Measurements from ENCODE around the gene KHDRBS1. TPM values are rescaled to one million over a fixed set of nuclear protein-coding genes. Genes with fewer than 3 reads are reported as not detected.
A peak's percentile ranks its signal among the peaks of the same experiment; 100 is the strongest.

KHDRBS1 gene
- total and polyA plus RNA-seq, 2 of the 13 experiments (the other 11 are each of a cell fraction or from before 2014, with no cell fraction given), result 25.1 to 39.0 TPM

- intact Hi-C loops (cut with micrococcal nuclease; ENCODE audit: unreplicated experiment), result no loop called here
Measured at GRCh38 chr1:32014948-32015273, 1.2 kb downstream of the KHDRBS1 start.

DNA sequence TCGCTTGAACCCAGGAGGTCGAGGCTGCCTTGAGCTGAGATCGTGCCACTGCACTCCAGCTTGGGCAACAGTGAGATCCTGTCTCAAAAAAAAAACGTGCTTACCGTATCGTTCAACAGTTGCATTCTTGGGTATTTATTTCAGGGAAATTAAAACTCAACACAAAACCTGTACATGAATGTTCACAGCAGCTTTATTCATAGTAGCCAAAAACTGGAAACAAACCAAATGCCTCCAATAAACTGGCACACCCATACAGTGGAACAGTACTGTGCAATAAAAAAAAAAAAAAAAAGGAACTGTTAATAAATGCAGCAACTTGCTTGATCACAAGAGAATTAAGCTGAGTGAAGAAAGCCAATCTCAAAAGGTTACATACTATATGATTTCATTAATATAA, 6.7 kb downstream of the KHDRBS1 start:
- no peak for FAIRE-seq
- Histone ChIP-seq H3K9ac (ENCODE audit: insufficient read depth, low read depth, low read length) (no peak overlapping the region), H3K9me3 (ENCODE audit: low read length) (no peaks in the 10 kb centered on the region), H3K4me3 (replicated peaks in 1 of 3; ENCODE audit: insufficient read depth in 1 of 3, low read depth in 2 of 3, low read length in 3 of 3) (no peak overlapping the region), H3K4me1 (ENCODE audit: insufficient read depth, low read length) (peaks cover 41% of the 10 kb centered on the region), H3K36me3 (replicated peaks in 1 of 2; ENCODE audit: control insufficient read depth in 1 of 2, insufficient read depth in 2 of 2, low read length in 2 of 2) (peaks cover 4 to 32% of the 10 kb centered on the region in 2 experiments; a peak in 4 of 5 replicates), H3K27me3 (ENCODE audit: control insufficient read depth in 1 of 2, insufficient read depth in 2 of 2, low read length in 2 of 2) (no peaks in the 10 kb centered on the region), H3K79me2 (ENCODE audit: insufficient read depth, low read length) (peaks cover 93% of the 10 kb centered on the region), H3K27ac (ENCODE audit: extremely low read length, insufficient read depth, low read length) (no peak overlapping the region), H2AFZ (ENCODE audit: low read length) (no peak overlapping the region), H3K4me2 (ENCODE audit: low read depth, low read length) (no peak overlapping the region), H4K20me1 (ENCODE audit: insufficient read depth, low read length) (peaks cover 55% of the 10 kb centered on the region)
- WGBS (ENCODE audit: low lambda C conversion rate), result 93% methylated on average over 6 of the region's 6 CpGs
- intact Hi-C loops (cut with micrococcal nuclease; ENCODE audit: unreplicated experiment) (no loop called here), in situ Hi-C loops (cut with HindIII; ENCODE audit: extremely low pct_ligation_motif_present, low pct_unique_long_range_greater_than_20kb) (no loop called here)
- no TSS peak for BruUV-seq (replicated peaks)
- DNase-seq (ENCODE audit: low spot score), result no peak
- ChIA-PET POLR2A (no interaction called here), CTCF (ENCODE audit: low intra/inter-chr PET ratio, low total read pairs) (no interaction called here)
- no peak for ATAC-seq
- TF ChIP-seq ZBTB42 (CRISPR knock-in tag; IDR thresholded peaks at IDR 0.05) (no peak), ZBTB8A (CRISPR knock-in tag; IDR thresholded peaks at IDR 0.05; ENCODE audit: borderline replicate concordance, low read depth) (no peak), NFKB2 (CRISPR knock-in tag; IDR thresholded peaks at IDR 0.05; ENCODE audit: borderline replicate concordance) (no peak), SMYD3 (CRISPR knock-in tag; IDR thresholded peaks at IDR 0.05) (no peak), MAFG (CRISPR knock-in tag; IDR thresholded peaks at IDR 0.05) (no peak), ISX (CRISPR knock-in tag; conservative IDR thresholded peaks at IDR 0.05) (no peak), ZNF761 (CRISPR knock-in tag; conservative IDR thresholded peaks at IDR 0.05) (no peak)
- TF ChIP-seq, protein P1, sequence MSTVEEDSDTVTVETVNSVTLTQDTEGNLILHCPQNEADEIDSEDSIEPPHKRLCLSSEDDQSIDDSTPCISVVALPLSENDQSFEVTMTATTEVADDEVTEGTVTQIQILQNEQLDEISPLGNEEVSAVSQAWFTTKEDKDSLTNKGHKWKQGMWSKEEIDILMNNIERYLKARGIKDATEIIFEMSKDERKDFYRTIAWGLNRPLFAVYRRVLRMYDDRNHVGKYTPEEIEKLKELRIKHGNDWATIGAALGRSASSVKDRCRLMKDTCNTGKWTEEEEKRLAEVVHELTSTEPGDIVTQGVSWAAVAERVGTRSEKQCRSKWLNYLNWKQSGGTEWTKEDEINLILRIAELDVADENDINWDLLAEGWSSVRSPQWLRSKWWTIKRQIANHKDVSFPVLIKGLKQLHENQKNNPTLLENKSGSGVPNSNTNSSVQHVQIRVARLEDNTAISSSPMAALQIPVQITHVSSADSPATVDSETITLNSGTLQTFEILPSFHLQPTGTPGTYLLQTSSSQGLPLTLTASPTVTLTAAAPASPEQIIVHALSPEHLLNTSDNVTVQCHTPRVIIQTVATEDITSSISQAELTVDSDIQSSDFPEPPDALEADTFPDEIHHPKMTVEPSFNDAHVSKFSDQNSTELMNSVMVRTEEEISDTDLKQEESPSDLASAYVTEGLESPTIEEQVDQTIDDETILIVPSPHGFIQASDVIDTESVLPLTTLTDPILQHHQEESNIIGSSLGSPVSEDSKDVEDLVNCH (CRISPR knock-in tag; IDR thresholded peaks at IDR 0.05), result no peak
- TF ChIP-seq, protein P2, sequence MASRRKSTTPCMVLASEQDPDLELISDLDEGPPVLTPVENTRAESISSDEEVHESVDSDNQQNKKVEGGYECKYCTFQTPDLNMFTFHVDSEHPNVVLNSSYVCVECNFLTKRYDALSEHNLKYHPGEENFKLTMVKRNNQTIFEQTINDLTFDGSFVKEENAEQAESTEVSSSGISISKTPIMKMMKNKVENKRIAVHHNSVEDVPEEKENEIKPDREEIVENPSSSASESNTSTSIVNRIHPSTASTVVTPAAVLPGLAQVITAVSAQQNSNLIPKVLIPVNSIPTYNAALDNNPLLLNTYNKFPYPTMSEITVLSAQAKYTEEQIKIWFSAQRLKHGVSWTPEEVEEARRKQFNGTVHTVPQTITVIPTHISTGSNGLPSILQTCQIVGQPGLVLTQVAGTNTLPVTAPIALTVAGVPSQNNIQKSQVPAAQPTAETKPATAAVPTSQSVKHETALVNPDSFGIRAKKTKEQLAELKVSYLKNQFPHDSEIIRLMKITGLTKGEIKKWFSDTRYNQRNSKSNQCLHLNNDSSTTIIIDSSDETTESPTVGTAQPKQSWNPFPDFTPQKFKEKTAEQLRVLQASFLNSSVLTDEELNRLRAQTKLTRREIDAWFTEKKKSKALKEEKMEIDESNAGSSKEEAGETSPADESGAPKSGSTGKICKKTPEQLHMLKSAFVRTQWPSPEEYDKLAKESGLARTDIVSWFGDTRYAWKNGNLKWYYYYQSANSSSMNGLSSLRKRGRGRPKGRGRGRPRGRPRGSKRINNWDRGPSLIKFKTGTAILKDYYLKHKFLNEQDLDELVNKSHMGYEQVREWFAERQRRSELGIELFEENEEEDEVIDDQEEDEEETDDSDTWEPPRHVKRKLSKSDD (CRISPR knock-in tag; IDR thresholded peaks at IDR 0.05; ENCODE audit: low read depth), result no peak

More at GRCh38 chr1:32014948-32015273, 1.2 kb downstream of the KHDRBS1 start:
- Histone ChIP-seq H4K20me1 (ENCODE audit: insufficient read depth, low read length) (peaks cover 41% of the 10 kb centered on the region), H3K27me3 (ENCODE audit: control insufficient read depth in 1 of 2, insufficient read depth in 2 of 2, low read length in 2 of 2) (no peaks in the 10 kb centered on the region; a peak in 1 of 5 replicates), H3K79me2 (ENCODE audit: insufficient read depth, low read length) (peaks cover 58% of the 10 kb centered on the region), H3K36me3 (replicated peaks in 1 of 2; ENCODE audit: control insufficient read depth in 1 of 2, insufficient read depth in 2 of 2, low read length in 2 of 2) (peaks cover 2 to 8% of the 10 kb centered on the region in 2 experiments; a peak in 2 of 5 replicates), H3K4me1 (ENCODE audit: insufficient read depth, low read length) (peaks cover 31% of the 10 kb centered on the region), H3K4me2 (ENCODE audit: low read depth, low read length) (peak overlapping the region; percentile 81), H3K9ac (ENCODE audit: insufficient read depth, low read depth, low read length) (peak overlapping the region; percentile 93), H2AFZ (ENCODE audit: low read length) (no peak overlapping the region), H3K9me3 (ENCODE audit: low read length) (no peaks in the 10 kb centered on the region), H3K4me3 (replicated peaks in 1 of 3; ENCODE audit: insufficient read depth in 1 of 3, low read depth in 2 of 3, low read length in 3 of 3) (peak overlapping the region; percentile 62 to 100 (median 98)), H3K27ac (ENCODE audit: extremely low read length, insufficient read depth, low read length) (peak overlapping the region; percentile 84)
- no peak for FAIRE-seq
- DNase-seq (ENCODE audit: low spot score), result no peak
- POLR2A ChIA-PET, result interaction anchor here (1.0 to 2.5 kb wide), 3 partner anchors 9 to 58 kb away, joined by 3 to 14 read pairs (median 10); partner anchors contain the start of gene TMEM39B
- ATAC-seq, result no peak
- in situ Hi-C loops (cut with HindIII; ENCODE audit: extremely low pct_ligation_motif_present, low pct_unique_long_range_greater_than_20kb), result no loop called here
- WGBS (ENCODE audit: low lambda C conversion rate), result under 1% methylated on average over 11 of the region's 11 CpGs
- CTCF ChIA-PET (ENCODE audit: low intra/inter-chr PET ratio, low total read pairs), result no interaction called here
- no peak for TF ChIP-seq MLX (CRISPR knock-in tag; IDR thresholded peaks at IDR 0.05)
- TF ChIP-seq ZNF547 (CRISPR knock-in tag; IDR thresholded peaks at IDR 0.05), result 0 out of 2 replicates have a peak, but pooled peaks have one; percentile 5
- no peak for TF ChIP-seq FOXP1 (IDR thresholded peaks at IDR 0.05)
- 0 out of 2 replicates have a peak, but pooled peaks have one; percentile 2 for TF ChIP-seq FOXP1 (CRISPR knock-in tag; IDR thresholded peaks at IDR 0.05)
- 0 out of 2 replicates have a peak, but pooled peaks have one; percentile 25 for TF ChIP-seq ZNF629 (CRISPR knock-in tag; conservative IDR thresholded peaks at IDR 0.05)
- TF ChIP-seq SIN3A (IDR thresholded peaks at IDR 0.05; ENCODE audit: borderline replicate concordance, low read depth, low read length), result 0 out of 2 replicates have a peak, but pooled peaks have one; percentile 48
- no peak for TF ChIP-seq RBM39 (IDR thresholded peaks at IDR 0.05; ENCODE audit: low read depth, low read length, poor library complexity, severe bottlenecking)
- BruUV-seq (replicated peaks), result TSS peak; percentile 54
